AG09319 (cell line): ENCODE results near the gene RPH3AL.

Experiments
- DNase-seq: peaks from one replicate; pipeline ENCODE4 v3.0.0-alpha.2; 2010; ENCODE audit warnings: low read depth; ENCODE audit errors: extremely low read depth
- CTCF ChIP-seq: IDR thresholded peaks from 2 replicates; pipeline ENCODE4 v1.5.1; 2011; ENCODE audit warnings: low read depth, mild to moderate bottlenecking, inconsistent platforms, low read length, moderate library complexity

RPH3AL gene

GRCh38 chr17:391850-392249 lies 39.2 kb upstream of the RPH3AL start:
- no peak for TF ChIP-seq CTCF
- no peak for DNase-seq

GRCh38 chr17:390025-390424 lies 37.4 kb upstream of the RPH3AL start:
- no peak for DNase-seq
- TF ChIP-seq CTCF, result no peak

GRCh38 chr17:388087-388486 lies 35.5 kb upstream of the RPH3AL start:
- TF ChIP-seq CTCF, result no peak

GRCh38 chr17:386141-386876 lies 33.7 kb upstream of the RPH3AL start:
- peak; percentile 42 for TF ChIP-seq CTCF
- no peak for DNase-seq

More at GRCh38 chr17:388087-388486, 35.5 kb upstream of the RPH3AL start:
- DNase-seq, result no peak

GRCh38 chr17:385836-386140 lies 33.2 kb upstream of the RPH3AL start:
- DNase-seq, result no peak
- no peak for TF ChIP-seq CTCF

GRCh38 chr17:385178-385835 lies 32.7 kb upstream of the RPH3AL start:
- DNase-seq, result no peak
- no peak for TF ChIP-seq CTCF

GRCh38 chr17:384622-385177 lies 32.1 kb upstream of the RPH3AL start:
- no peak for DNase-seq
- TF ChIP-seq CTCF, result no peak
